Progenitor cell of endocrine pancreas (in vitro differentiated cells): ENCODE data around the gene SUSD3. TPM values are rescaled to one million over a fixed set of nuclear protein-coding genes. Genes with fewer than 3 reads are reported as not detected.

Source experiments
- DNase-seq: peaks from one replicate; pipeline ENCODE4 v3.0.0; 2021; ENCODE audit warnings: low spot score; ENCODE audit not compliant: unreplicated experiment
- H3K27ac Mint-ChIP-seq: 2 replicates; pipeline ENCODE4 v1.8.0; 2021; ENCODE audit warnings: mild to moderate bottlenecking, moderate library complexity, mixed read lengths
- H3K27me3 Mint-ChIP-seq: 2 replicates; pipeline ENCODE4 v1.8.0; 2021; ENCODE audit warnings: mixed read lengths
- H3K36me3 Mint-ChIP-seq: 2 replicates; pipeline ENCODE4 v1.8.0; 2022; ENCODE audit warnings: mixed read lengths; ENCODE audit not compliant: insufficient read depth
- H3K4me1 Mint-ChIP-seq: 2 replicates; pipeline ENCODE4 v1.8.0; 2021; ENCODE audit warnings: low read depth, mixed read lengths
- H3K4me3 Mint-ChIP-seq: 2 replicates; pipeline ENCODE4 v1.8.0; 2021; ENCODE audit warnings: low read depth, mild to moderate bottlenecking, moderate library complexity, mixed read lengths
- H3K9me3 Mint-ChIP-seq: 2 replicates; pipeline ENCODE4 v1.8.0; 2021; ENCODE audit warnings: low read depth, mixed read lengths
- CTCF ChIP-seq: fragments of 200-600 bp; sonication (generic); IDR thresholded peaks from one replicate; pipeline ENCODE4 v1.5.0; 2021; ENCODE audit warnings: antibody characterized with exemption, mild to moderate bottlenecking; ENCODE audit not compliant: unreplicated experiment
- total RNA-seq: library from RNA; stranded (reverse); gene quantifications from 2 replicates; pipeline ENCODE4 v1.2.1, GENCODE V29; 2021

SUSD3 gene
- total RNA-seq, 1 donor from 2014 or later = 0.43 TPM

GRCh38 chr9:93086447-93087224, 28.1 kb downstream of the SUSD3 start:
- Mint-ChIP-seq H3K4me1 (peaks cover 12% of the 10 kb centered on the region), H3K4me3 (no peak overlapping the region), H3K36me3 (no peaks in the 10 kb centered on the region), H3K27ac (peak overlapping the region; percentile 90), H3K9me3 (peaks cover 3% of the 10 kb centered on the region), H3K27me3 (no peaks in the 10 kb centered on the region)
- TF ChIP-seq CTCF = no peak
- no peak for DNase-seq

- H3K27ac Mint-ChIP-seq = no peak overlapping the region
- H3K4me3 Mint-ChIP-seq = no peak overlapping the region
- H3K4me1 Mint-ChIP-seq = peaks cover 21% of the 10 kb centered on the region
- no peaks in the 10 kb centered on the region for H3K27me3 Mint-ChIP-seq
- DNase-seq = no peak
- TF ChIP-seq CTCF = no peak
- H3K9me3 Mint-ChIP-seq = peaks cover 3% of the 10 kb centered on the region
- no peaks in the 10 kb centered on the region for H3K36me3 Mint-ChIP-seq
Observed at GRCh38 chr9:93087971-93088655, 29.6 kb downstream of the SUSD3 start.

GRCh38 chr9:93088656-93089015, 30.1 kb downstream of the SUSD3 start:
- no peak for DNase-seq
- Mint-ChIP-seq H3K9me3 (peaks cover 3% of the 10 kb centered on the region), H3K4me3 (no peak overlapping the region), H3K27ac (no peak overlapping the region), H3K4me1 (peaks cover 25% of the 10 kb centered on the region), H3K36me3 (no peaks in the 10 kb centered on the region), H3K27me3 (no peaks in the 10 kb centered on the region)
- TF ChIP-seq CTCF = no peak

GRCh38 chr9:93089024-93089423, 30.5 kb downstream of the SUSD3 start:
- DNase-seq = no peak
- Mint-ChIP-seq H3K9me3 (peaks cover 3% of the 10 kb centered on the region), H3K4me1 (peaks cover 25% of the 10 kb centered on the region), H3K27me3 (no peaks in the 10 kb centered on the region), H3K27ac (no peak overlapping the region), H3K4me3 (no peak overlapping the region), H3K36me3 (no peaks in the 10 kb centered on the region)
- TF ChIP-seq CTCF = no peak

- H3K9me3 Mint-ChIP-seq = peaks cover 3% of the 10 kb centered on the region
- H3K27me3 Mint-ChIP-seq = no peaks in the 10 kb centered on the region
- TF ChIP-seq CTCF = no peak
- no peak overlapping the region for H3K4me3 Mint-ChIP-seq
- H3K27ac Mint-ChIP-seq = peak overlapping the region; percentile 33
- peaks cover 25% of the 10 kb centered on the region for H3K4me1 Mint-ChIP-seq
- no peak for DNase-seq
- H3K36me3 Mint-ChIP-seq = no peaks in the 10 kb centered on the region
Observed at GRCh38 chr9:93089481-93089991, 31.0 kb downstream of the SUSD3 start.
